ENCODE results near the gene SLC25A18.

The SLC25A18 gene

DNA sequence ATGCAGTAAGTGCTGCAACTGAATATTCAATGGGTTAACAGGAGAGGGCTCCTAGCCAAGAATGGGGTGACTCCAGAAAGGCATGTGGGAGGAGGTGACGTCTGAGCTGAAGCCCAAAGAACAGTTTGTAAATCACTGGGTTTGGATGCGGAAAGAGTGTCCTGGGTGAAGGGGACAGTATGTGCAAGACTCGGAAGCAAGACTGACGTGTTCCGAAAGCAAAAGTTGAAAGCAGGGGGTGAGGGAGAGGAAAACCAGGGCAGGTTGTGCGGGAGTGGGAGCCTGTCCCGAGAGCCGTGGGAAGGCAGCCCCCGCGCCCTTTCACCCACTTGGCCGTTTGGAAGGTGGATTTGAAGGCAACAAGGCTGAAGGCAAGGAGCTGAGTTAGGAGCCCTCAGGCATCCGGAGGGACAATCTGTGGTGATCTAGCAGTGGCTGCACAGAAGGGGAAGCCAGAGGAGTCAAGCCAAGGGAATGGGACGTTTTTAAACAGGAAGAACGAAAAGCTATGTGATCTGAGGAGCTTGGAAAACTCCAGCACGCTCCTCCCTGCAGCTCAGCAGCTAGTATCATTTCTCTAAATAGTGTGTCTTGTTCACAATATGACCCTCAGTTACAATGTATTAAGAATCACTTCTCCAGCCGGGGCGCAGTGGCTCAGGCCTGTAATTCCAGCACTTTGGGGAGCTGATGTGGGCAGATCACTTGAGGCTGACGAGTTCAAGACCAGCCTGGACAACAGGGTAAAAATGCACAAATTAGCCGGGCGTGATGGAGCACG is 7.7 kb downstream of the SLC25A18 start:
- FAIRE-seq, result no peak

DNA sequence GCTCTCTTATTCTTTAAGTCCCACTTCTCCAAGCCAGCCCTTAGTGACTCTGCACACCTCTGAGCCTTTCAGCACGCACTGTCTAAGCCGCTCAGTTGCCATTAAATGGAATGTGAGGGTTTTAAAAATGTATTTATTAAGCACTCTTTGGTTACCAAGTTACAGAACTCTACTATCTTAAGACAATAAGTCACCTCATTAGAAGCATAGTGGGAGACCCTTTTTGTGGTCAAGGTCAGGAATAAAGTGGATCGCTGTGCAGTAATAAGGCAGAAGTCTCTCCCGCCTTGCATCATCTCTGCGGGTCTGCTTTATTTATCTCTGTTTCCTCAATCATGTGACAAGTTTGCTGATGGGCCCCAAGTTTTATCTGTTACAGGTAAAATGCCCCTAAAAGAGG is 11.9 kb downstream of the SLC25A18 start:
- no peak for FAIRE-seq

- no peak for FAIRE-seq
Observed at GRCh38 chr22:17575681-17576080, 12.4 kb downstream of the SLC25A18 start.

DNA sequence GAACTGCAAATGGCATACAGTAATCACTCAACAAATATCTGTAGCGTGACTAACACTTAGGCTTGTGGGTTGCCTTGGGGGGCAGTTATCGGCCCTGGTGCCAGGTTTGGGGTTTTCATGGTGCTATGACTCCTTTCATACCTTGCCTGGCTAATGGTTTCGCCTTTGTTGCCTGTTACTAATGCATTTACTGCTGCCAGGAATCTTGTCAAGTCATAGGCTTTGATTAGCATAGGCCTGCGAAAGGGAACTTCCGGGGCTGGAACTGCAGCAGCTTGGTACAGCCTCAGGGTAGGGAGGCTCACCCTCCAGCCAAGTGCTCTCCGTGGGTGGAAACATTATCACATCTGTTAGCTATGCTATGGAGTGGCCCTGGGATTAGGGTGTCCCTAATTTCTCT is 13.2 kb downstream of the SLC25A18 start:
- FAIRE-seq, result no peak

DNA sequence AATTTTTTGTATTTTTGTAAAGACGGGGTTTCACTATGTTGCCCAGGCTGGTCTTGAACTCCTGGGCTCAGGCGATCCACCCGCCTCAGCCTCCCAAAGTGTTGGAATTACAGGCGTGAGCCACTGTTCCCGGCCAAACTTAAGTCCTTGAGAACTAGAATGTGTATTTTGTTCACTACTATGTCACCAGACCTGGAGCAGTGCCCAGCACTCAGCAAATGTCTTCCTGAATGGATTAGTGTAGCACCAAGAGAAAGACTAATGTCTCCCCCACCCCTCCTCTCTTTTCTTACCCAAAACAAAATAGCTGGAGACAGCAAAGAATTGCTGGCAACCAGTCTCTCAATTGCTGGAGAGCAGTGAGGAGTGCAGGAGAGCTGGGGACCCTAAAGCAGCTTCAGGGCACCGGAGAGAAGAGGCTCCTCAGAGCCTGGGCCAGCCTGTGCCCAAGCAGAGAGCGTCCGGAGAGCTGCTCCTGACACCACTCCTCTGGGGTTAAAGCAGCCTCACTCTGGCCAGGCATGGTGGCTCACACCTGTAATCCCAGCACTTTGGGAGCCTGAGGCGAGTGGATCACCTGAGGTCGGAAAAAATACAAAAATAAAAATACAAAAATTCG is 14.9 kb downstream of the SLC25A18 start:
- no peak for FAIRE-seq

DNA sequence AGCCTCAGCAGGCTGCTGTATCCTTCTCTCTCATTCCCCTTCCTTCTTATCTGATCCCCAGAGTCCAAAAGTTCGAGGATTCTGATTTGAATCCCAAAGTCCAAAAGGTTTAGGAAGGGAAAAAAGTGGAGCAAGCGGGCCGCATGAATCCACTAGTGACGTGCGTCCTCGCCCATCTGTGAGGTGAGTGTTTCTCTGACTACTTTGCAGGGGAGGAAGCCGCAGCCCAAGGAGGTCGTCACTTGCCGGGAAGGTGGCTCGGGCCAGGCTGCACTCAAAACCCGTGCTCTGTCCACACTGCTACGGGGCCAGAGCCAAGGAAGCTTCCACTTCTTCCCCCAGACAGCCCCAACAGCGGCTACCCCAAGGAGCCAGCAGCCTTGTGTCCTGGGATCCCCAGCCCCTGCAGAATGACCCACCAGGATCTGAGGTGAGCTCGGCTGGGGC is 16.3 kb downstream of the SLC25A18 start:
- FAIRE-seq, result no peak

DNA sequence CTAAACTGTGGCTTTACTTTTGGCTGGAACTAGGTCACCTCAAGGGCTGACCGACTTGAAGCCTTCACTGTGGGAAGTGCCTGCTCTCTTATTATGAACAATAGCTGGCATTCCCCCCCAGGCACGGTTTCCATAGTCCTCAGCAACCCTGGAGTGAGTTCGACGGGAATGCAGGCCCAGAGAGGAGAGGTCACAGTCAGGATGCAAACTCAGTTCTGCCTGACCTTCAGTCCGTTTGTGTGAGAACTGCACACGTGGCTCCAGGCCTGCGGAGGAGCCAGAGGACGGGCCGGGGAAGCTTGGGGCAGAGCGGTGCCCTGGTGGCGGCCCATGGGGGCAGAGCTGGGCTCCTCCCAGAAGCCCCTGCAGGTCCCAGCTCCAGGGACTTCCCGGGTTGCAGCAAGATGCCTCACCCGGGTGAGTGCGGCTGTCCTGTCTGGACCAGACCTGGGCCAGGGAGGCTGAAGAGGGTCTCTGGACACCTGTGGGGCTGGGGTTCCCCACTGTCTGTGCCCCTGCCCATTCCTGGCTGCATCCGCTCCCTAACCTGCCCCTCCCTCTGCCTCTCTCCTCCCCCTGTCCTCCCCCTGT is 17.2 kb downstream of the SLC25A18 start:
- FAIRE-seq, result no peak

DNA sequence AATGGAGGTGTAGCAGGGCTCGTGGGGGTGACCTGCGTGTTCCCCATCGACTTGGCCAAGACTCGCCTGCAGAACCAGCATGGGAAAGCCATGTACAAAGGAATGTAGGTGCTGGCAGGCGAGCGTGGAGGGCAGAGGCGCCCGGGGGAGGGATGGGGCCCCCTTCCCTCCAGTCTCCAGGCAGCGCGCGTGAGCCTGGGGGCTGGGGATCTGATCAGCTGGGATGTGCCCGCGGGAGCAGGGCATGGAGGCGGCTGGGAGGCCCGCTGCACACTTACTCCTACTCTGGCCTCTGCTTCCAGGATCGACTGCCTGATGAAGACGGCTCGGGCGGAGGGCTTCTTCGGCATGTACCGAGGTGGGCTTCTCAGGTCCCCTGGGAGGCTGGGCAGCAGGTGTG is 17.8 kb downstream of the SLC25A18 start:
- FAIRE-seq, result no peak

DNA sequence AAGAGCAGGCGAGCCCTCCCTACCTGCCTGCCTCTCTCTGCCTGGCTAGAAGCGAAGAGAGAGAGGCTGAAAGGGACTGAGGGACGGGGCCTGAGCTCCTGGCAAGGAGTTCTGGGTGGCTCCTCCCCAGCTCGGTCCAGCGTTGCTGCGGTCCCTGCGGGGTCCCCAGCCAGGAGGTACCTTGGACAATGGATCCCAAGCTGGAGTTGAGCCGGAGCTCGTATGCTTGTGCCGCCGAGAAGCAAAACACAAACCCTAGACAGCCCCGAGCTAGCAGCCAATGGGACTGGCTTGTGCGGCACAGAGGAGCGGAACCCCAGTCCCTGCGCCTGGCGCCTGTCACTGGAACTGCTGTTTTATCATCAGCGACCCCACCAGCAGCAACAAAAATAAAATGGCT is 18.3 kb downstream of the SLC25A18 start:
- no peak for FAIRE-seq

DNA sequence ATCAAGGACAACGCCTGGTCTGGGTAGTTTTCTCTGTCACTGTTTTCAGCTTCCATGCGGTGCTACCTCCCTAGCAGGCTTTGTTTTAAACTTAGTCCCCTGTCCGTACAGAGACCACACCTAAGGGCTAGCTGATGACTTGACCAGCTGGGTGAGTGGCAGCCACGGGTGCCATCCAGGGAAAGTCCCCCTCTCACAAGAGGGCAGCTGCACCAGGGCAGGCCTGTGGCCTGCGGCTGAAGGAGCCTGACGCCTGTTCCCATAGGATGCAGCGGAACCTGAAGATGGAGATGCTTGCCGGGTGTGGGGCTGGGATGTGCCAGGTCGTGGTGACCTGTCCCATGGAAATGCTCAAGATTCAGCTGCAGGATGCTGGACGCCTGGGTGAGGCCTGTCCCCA is 19.9 kb downstream of the SLC25A18 start:
- no peak for FAIRE-seq

DNA sequence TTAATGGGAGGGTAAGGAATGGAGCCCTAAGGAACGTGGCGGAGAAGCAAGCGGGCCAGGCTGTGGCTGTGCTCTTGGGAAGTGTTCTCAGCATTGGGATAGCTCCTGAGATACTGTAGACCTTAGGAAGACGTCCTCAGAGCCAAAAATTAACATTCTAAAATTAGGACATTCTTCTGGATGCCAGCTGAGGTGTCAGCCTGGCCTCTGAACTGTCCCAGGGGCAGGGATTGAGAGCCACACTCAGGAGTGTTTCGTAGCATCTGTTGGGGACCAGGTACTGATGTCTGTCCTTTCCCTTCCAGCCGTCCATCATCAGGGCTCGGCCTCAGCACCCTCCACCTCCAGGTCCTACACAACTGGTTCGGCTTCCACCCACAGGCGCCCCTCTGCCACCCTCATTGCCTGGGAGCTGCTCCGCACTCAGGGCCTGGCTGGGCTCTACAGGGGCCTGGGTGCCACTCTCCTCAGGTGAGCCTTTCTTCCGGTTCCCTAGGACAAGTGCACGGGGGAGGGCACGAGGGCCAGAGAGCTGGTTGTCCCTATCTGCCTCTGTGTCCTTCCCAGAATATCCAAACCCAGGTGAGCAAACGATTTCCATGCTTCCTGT is 23.6 kb downstream of the SLC25A18 start:
- FAIRE-seq, result no peak

DNA sequence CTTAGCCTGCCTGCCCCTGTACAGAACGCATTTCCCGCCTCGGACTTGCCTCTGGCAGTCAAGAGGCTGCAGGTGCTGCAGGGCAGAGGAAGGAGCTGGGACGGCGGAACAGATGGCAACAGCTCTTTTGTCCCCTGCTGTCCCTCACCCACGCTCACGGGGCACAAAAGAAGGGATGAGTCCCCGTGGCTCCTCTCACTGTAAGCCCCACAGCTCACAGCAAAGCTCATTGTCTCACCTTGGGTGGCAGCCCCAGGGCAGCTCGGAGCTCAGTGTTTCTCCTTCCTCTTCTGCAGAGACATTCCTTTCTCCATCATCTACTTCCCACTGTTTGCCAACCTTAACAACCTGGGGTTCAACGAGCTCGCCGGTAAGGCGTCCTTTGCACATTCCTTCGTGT is 24.3 kb downstream of the SLC25A18 start:
- FAIRE-seq, result no peak

- no peak for FAIRE-seq
Observed at GRCh38 chr22:17588606-17589005, 25.3 kb downstream of the SLC25A18 start.

GRCh38 chr22:17589810-17590375 is 26.6 kb downstream of the SLC25A18 start:
- FAIRE-seq, result no peak

- no peak for FAIRE-seq
Observed at GRCh38 chr22:17590586-17590985, 27.3 kb downstream of the SLC25A18 start.

DNA sequence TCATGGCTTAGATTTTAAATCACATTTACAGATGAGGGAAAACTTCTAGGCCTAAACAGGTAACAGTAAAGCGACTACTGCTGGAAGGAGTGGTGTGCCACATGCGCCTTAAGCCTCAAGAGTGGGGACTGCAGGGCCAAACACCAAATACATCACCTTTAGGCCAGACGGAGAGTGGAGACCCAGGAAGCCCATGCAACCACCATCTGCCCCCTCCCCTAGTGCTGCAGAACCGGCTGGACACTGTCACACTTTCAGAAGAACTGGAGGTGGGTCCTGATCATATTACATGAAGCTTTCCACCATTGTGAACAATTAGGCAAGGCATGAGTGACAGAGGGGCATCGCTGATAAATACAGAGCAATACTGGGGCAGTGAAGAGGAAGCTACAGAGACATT is 28.9 kb downstream of the SLC25A18 start:
- no peak for FAIRE-seq

DNA sequence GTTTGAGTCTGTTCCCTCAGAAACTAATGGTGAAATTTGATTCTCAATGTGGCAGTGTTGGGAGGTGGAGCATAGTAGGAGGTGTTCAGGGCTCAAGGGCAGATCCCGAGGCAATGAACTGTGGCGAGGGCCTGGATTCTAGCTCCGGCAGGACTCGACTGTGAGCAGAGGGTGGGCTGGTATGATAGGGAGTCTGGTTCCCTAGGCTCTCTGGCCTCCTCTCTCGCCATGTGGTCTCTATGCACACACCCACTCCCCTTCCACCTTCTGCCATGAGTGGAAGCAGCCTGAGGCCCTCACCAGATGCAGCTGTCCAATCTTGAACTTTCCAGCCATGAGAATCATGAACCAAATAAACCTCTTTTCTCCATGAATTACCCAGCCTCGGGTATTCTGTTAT is 32.9 kb downstream of the SLC25A18 start:
- FAIRE-seq, result no peak

- no peak for FAIRE-seq
Observed at GRCh38 chr22:17597217-17597616, 33.9 kb downstream of the SLC25A18 start.

- no peak for FAIRE-seq
Observed at GRCh38 chr22:17598318-17598717, 35.0 kb downstream of the SLC25A18 start.

DNA sequence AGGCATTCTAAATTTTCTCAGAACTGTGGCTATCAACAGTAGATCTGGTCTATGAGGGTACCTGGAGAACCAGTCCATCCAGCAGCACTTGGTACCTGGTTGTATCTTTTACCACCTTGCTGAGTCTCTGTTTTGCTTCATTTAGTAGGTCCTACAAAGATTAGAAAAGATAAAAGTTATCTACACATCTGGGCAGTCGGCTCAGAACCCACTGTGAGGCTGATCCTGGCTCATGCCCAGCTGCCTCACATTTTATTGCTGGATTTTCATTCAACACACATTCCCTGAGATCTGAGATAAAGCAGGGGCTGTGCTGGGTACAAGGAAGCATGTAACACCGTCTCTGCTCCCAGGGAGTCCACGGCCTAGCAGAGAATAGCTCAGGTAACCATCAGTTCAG is 37.7 kb downstream of the SLC25A18 start:
- FAIRE-seq, result no peak

DNA sequence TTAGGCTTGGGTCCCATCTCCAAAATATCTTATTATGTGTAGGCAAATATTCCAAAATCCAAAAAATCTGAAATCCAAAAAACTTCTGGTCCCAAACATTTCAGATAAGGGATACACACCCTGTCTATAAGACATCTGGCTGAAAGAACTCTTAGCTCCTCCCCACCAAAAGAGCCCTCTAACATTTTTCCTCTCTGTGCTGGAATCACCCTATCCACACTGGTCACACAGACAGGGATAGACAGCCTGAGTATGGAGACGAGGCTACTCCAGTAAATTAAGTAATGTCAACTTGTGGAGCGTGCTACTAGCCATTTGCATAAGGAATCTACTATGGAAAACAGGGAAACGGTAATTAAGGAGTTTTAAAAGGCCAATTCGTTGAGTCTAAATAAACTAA is 40.4 kb downstream of the SLC25A18 start:
- no peak for FAIRE-seq

- FAIRE-seq, result no peak
Observed at GRCh38 chr22:17606496-17606895, 43.2 kb downstream of the SLC25A18 start.

DNA sequence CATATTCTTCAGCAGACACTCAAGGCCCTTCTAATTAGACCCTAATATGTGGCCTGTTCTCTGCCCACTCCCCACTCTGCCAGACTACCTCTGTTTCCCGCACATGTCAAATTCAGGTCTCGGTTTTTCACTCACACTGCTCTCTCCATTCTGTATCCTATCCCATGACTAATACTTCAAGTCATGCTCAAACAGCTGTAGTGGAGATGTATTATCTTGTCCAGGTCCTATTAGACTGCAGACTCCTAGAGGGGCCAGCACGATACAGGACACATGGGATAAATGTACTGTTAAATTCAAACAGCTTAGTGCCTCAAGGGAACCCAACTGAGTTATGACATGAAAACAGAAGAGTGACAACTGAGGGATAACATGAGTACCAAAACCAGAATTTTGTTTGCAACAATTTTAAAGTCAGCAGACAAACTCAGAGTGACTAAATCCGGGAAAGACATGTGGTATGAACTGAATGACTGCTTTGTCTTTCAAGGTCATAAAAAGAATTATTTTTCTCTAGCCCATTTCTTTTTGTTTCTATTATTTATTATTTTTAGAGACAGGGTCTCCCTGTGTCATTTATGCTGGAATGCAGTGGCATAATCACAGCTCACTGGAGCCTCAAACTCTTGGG is 44.7 kb downstream of the SLC25A18 start:
- FAIRE-seq, result no peak

All from endometrium (tissue), 2 donors.